MM.1S (cell line): Measurements from ENCODE around the gene HSDL1.

Experiments used
- DNase-seq: peaks from one replicate; pipeline ENCODE4 v3.0.0-alpha.2; 2015
- H2AFZ ChIP-seq: fragments of 300-600 bp; sonication (generic); 2 replicates; pipeline ENCODE4 v1.6.0; 2016; ENCODE audit warnings: antibody characterized with exemption, low read length
- H3F3A ChIP-seq: fragments of 300-600 bp; sonication (generic); 2 replicates; pipeline ENCODE4 v1.6.1; 2016; ENCODE audit warnings: mild to moderate bottlenecking, antibody characterized with exemption, low read length, moderate library complexity, mixed read lengths; ENCODE audit not compliant: insufficient read depth
- H3K27ac ChIP-seq: fragments of 300-600 bp; sonication (generic); 2 replicates; pipeline ENCODE4 v1.5.1; 2016; ENCODE audit warnings: mild to moderate bottlenecking, low read length
- H3K27me3 ChIP-seq: fragments of 300-600 bp; sonication (generic); replicated peaks from 2 replicates; pipeline ENCODE4 v1.6.0; 2016; ENCODE audit warnings: low read length; ENCODE audit not compliant: insufficient read depth
- H3K36me3 ChIP-seq: fragments of 300-600 bp; sonication (generic); replicated peaks from 2 replicates; pipeline ENCODE4 v1.6.1; 2016; ENCODE audit warnings: mild to moderate bottlenecking, low read length, mixed read lengths; ENCODE audit not compliant: insufficient read depth
- H3K4me1 ChIP-seq: fragments of 300-600 bp; sonication (generic); 2 replicates; pipeline ENCODE4 v1.6.1; 2016; ENCODE audit warnings: low read length, mixed read lengths
- H3K4me2 ChIP-seq: fragments of 300-600 bp; sonication (generic); 2 replicates; pipeline ENCODE4 v1.6.0; 2016; ENCODE audit warnings: low read depth, low read length
- H3K4me3 ChIP-seq: fragments of 300-600 bp; sonication (generic); 2 replicates; pipeline ENCODE4 v1.5.1; 2016; ENCODE audit warnings: low read length, mixed read lengths
- H3K79me2 ChIP-seq: fragments of 300-600 bp; sonication (generic); 2 replicates; pipeline ENCODE4 v1.6.1; 2016; ENCODE audit warnings: mixed run types, low read length, mixed read lengths
- H3K9ac ChIP-seq: fragments of 300-600 bp; sonication (generic); 2 replicates; pipeline ENCODE4 v1.6.1; 2016; ENCODE audit warnings: low read length, mixed read lengths
- H3K9me2 ChIP-seq: fragments of 300-600 bp; sonication (generic); replicated peaks from 2 replicates; pipeline ENCODE4 v1.6.1; 2016; ENCODE audit warnings: mild to moderate bottlenecking, low read length, mixed read lengths; ENCODE audit not compliant: insufficient read depth
- H3K9me3 ChIP-seq: fragments of 300-600 bp; sonication (generic); replicated peaks from 2 replicates; pipeline ENCODE4 v1.6.1; 2016; ENCODE audit warnings: mild to moderate bottlenecking, low read length, mixed read lengths; ENCODE audit not compliant: insufficient read depth
- H4K20me1 ChIP-seq: fragments of 300-600 bp; sonication (generic); 2 replicates; pipeline ENCODE4 v1.6.1; 2016; ENCODE audit warnings: mild to moderate bottlenecking, low read length, moderate library complexity, mixed read lengths; ENCODE audit not compliant: insufficient read depth
- EZH2 ChIP-seq: fragments of 300-600 bp; sonication (generic); optimal IDR thresholded peaks from 2 replicates; pipeline ENCODE3; 2017; ENCODE audit warnings: low read depth, mild to moderate bottlenecking, antibody characterized with exemption, low read length, mixed read lengths
- EZH2phosphoT487 ChIP-seq: fragments of 300-600 bp; sonication (generic); IDR thresholded peaks from 2 replicates; pipeline ENCODE4 v1.6.1; 2018; ENCODE audit warnings: antibody characterized with exemption, low read length
- TF ChIP-seq, protein P1 (sequence below): fragments of 300-600 bp; sonication (generic); IDR thresholded peaks from 2 replicates; pipeline ENCODE4 v1.5.1; 2016; ENCODE audit warnings: antibody characterized with exemption, low read length, mixed read lengths

HSDL1 gene

DNA sequence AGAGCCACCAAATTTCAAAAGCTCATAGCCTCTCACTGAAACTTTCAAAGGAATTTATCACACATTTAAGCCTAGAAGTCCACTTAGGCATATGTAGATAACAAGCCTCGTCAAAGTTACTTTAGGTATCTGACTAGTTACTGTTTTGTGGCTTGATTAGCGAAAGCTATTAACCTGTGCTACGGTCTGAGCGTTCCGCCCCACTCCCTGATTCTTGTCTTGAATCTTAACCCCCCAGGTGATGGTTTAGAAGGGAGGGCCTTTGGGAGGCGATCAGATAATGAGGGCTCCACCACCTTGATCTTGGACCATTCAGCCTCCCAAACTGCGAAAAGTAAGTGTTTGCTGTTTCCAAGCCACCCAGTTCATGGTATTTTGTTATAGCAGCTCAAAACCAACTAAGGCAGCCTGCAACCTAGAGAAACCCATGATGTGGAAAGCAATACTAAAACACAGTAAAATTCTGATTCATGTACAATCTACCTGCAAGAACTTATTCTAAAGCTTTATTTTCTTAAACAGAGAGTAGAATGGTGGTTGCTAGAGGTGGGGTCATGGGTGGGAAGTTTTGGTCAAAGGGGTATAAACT, 7.1 kb downstream of the HSDL1 start:
- Histone ChIP-seq H3K9ac (peak overlapping the region; percentile 76), H3K4me3 (peak overlapping the region; percentile 25; the same call in 1 of the 2 replicates), H3K9me2 (no peaks in the 10 kb centered on the region), H3K4me2 (peak overlapping the region; percentile 81), H4K20me1 (no peaks in the 10 kb centered on the region), H3K27ac (peak overlapping the region; percentile 100), H3K4me1 (peaks cover 33% of the 10 kb centered on the region), H3K79me2 (peaks cover 65% of the 10 kb centered on the region), H3K27me3 (no peaks in the 10 kb centered on the region), H3K9me3 (no peaks in the 10 kb centered on the region), H2AFZ (no peak overlapping the region), H3K36me3 (no peaks in the 10 kb centered on the region), H3F3A (peaks cover 20% of the 10 kb centered on the region)
- no peak for DNase-seq
- TF ChIP-seq EZH2phosphoT487 (no peak), EZH2 (no peak)
- TF ChIP-seq, protein P1, sequence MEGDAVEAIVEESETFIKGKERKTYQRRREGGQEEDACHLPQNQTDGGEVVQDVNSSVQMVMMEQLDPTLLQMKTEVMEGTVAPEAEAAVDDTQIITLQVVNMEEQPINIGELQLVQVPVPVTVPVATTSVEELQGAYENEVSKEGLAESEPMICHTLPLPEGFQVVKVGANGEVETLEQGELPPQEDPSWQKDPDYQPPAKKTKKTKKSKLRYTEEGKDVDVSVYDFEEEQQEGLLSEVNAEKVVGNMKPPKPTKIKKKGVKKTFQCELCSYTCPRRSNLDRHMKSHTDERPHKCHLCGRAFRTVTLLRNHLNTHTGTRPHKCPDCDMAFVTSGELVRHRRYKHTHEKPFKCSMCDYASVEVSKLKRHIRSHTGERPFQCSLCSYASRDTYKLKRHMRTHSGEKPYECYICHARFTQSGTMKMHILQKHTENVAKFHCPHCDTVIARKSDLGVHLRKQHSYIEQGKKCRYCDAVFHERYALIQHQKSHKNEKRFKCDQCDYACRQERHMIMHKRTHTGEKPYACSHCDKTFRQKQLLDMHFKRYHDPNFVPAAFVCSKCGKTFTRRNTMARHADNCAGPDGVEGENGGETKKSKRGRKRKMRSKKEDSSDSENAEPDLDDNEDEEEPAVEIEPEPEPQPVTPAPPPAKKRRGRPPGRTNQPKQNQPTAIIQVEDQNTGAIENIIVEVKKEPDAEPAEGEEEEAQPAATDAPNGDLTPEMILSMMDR, result no peak

DNA sequence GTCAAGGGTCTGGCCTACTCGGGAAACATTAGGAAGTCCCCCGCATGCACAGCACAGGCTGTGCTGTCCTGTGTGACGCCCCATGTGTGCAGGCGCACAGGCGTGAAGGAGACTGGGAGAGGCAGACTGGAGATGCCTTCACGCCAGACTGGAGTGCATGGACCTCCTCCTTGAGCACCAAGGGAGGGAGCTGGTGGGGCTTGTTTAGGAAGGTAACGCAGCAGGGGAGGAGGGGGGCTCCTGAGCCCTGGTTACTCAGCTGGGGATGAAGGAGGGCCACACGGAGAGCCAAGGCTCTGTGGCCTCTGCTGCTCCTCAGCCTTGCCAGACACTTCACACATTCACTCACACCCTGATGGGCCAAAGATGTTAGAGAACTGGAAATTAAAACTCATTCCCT, 7.7 kb downstream of the HSDL1 start:
- TF ChIP-seq, protein P1, result no peak
- TF ChIP-seq EZH2phosphoT487 (no peak), EZH2 (no peak)
- Histone ChIP-seq H3K79me2 (peaks cover 63% of the 10 kb centered on the region), H3K36me3 (no peaks in the 10 kb centered on the region), H3K9me3 (no peaks in the 10 kb centered on the region), H3K9me2 (no peaks in the 10 kb centered on the region), H3K27me3 (no peaks in the 10 kb centered on the region), H3K4me3 (no peak overlapping the region), H2AFZ (no peak overlapping the region), H3K4me1 (peaks cover 36% of the 10 kb centered on the region), H3K9ac (no peak overlapping the region), H3K4me2 (0 out of 2 replicates have a peak overlapping the region, but pooled peaks have one; percentile 81), H3K27ac (peak overlapping the region; percentile 100), H4K20me1 (no peaks in the 10 kb centered on the region), H3F3A (peaks cover 20% of the 10 kb centered on the region)
- DNase-seq, result no peak

DNA sequence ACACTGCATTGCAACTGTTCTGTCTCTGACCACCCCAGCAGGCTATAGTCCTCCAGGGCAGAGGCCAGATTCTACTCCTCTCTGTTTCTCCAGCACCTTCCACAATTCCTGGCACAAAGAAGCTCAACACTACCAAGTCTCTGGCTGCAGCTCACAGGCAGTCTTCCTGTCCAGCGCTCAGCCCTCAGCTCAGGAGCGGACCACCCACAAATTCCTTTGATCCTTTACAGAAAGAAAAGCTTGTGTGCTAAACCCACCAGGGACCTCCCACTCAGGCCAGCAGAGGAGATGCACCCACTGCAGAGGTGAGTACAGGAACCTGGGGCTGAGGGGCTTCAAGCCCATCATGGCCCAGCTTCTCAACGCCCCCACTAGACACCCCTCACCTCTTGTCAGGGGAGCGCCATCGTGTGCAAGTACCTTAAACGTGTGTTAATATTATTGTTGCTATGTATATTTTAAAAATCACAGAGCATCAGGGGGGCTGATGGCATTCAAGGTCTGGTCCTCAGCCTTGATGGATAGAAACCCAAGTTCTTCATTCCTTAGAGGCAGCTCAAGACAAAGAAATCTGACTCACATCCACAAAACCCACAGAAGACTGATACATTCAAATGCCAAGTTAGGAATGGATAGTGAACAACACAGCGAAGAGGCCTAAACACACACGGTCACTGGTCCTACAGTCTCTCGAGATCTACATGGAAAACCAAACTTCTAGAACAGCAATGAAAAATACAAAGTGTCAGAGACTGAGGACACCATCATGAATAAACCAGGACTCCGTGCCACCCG, 8.4 kb downstream of the HSDL1 start:
- TF ChIP-seq, protein P1, result no peak
- TF ChIP-seq EZH2, result no peak
- TF ChIP-seq EZH2phosphoT487, result no peak
- DNase-seq, result no peak
- H3K9ac ChIP-seq, result no peak overlapping the region
- H3K9me3 ChIP-seq, result no peaks in the 10 kb centered on the region
- no peaks in the 10 kb centered on the region for H3K27me3 ChIP-seq
- H2AFZ ChIP-seq, result no peak overlapping the region
- no peaks in the 10 kb centered on the region for H3K9me2 ChIP-seq
- H3K27ac ChIP-seq, result no peak overlapping the region
- no peaks in the 10 kb centered on the region for H4K20me1 ChIP-seq
- H3K4me1 ChIP-seq, result peaks cover 36% of the 10 kb centered on the region
- H3K4me3 ChIP-seq, result no peak overlapping the region
- no peaks in the 10 kb centered on the region for H3K36me3 ChIP-seq
- H3K4me2 ChIP-seq, result no peak overlapping the region
- peaks cover 20% of the 10 kb centered on the region for H3F3A ChIP-seq
- H3K79me2 ChIP-seq, result peaks cover 55% of the 10 kb centered on the region
